T-helper 2 cell (primary cell): ENCODE results near the gene UBE2D3.
"Not testable (repeated sequence)": the region's sequence is repeated elsewhere in the genome, so short reads cannot be mapped to it uniquely, and the experiment has no call there.

Source experiments
- DNase-seq, 5 experiments: peaks; one replicate each; pipeline versions ENCODE4 v3.0.0 to v3.0.0-alpha.2; 2012 to 2022

Gene UBE2D3

DNA sequence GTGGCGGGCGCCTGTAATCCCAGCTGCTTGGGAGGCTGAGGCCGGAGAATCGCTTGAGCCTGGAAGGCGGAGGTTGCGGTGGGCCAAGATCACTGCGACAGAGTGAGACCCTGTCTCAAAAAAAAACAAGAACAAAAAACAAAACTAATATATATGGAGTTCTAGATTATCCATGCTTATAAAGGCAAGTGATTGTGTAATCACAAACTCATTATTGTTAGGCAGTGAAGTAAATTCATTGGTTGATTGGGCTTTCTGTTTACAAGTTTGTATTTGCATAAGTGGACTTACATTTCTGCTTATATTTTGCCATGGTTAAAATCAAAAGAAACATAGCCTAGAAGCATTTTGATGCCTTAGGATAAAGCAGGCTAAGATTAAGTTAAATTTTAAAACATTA lies 2.5 kb upstream of the UBE2D3 start:
- no peak for DNase-seq

DNA sequence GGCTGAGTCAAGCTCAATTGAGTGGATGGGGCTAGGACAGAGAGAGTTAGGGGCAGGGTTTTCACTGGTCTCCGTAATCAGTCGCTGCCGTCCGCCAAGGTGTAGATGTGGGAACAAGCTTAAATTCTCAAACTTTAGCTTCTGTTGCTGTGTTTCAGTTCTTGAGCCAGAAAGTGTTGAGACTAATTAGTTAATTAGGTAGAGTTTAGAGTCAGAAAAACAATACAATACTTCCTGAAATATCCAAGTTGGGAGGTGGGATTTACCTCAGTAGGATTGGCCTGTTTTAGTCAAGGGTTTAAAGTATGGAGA lies 1.1 kb upstream of the UBE2D3 start:
- DNase-seq, result no peak

DNA sequence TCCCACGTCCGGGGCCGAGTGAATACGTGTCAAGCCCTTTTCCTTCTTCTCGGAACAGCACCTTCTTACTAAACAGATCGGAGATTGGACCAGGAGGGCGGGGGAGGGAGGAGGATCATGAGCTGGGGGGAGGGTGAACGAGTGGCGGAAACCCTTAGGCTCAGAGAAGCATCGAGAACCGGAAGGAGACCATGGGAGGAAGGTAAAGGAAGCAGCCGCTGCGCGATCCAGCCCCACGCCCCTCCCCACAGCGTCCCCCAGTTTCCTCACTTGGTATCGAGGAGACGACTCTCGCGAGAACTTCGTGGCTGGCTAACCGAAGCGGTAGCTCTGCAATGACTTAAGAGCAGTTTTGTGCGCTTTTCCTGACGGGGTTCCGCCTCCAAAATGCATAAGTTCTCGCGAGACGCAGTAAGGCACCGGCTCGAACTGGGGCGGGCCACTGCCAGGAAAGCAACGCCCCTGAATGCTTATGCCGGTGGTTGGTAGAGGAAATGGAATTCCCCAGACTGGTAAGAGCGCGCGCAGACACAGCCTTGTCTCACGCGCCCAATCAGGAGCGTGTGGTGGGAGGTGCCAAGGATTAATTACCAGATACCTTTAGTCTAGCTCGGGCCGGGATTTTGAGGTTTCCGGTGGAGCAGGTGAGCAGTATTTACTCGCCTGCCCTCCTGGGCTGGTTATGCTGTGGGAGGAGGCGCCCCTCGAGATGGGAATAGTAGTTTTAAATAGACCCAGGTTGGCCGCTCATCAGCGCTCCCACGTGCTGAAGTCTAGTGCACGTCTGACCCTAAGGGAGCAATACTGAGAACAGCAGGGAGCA lies 534 bp upstream of the UBE2D3 start:
- DNase-seq, result peak; percentile 92 to 100 (median 99)

- peak in 1 of 5 experiments; percentile 58 for DNase-seq
Observed at GRCh38 chr4:102826105-102826889, 1.1 kb downstream of the UBE2D3 start.

DNA sequence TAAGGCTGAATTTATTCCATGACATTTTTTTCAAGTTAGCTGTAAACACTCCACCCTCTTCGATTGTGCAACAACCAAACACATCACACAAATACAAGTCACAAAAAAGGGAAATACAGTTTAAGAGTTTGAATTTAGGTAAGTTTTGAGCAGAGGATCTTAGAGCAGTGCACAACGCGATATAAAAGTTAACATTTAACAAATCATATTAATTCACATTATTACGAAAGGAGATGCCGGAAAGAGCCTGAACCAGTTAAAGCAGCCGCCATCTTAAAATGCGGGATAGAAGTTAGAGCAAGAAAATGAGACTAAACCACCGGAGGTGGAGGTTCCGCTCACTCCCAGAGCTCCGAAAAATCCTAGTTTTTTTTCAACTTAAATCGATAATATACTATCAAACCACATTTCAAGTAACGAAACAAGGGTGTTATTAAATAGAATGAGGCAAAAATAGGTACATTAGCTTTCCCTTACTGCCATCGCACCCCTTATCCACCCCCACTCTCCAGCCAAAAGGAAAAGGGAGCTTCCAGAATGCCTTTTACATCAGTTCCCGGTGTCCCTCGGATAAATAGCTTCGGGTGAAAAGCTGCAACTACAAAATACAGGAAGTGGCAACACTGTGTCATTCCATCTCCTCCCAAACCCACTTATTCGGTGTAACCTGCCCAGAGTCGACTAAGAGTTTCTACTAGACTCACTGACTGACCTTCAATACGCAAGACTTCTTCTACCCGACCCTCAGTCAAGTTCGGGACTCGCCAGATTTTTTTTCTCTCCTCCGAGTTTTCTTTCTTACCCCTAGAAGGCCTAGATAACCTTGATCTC lies 1.9 kb downstream of the UBE2D3 start:
- DNase-seq, result peak in 2 of 5 experiments; percentile 31 to 72

DNA sequence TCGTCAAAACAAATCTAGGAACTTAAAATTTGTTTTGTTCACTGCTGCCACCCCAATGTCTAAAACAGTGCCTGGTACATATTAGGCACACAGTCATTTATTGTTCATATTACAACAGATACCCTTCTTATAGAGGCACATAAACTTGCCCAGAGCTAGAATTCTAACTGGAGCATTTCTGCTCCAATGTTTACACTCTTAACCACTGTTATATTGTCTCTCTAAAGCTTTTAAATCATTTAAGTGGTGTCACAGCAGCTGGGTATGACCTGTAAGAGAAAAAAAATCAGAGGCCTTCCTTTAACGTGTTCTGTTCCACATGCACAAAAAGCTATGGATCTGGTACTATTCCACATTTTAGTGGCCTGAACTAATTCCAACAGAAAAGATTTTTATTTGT lies 3.0 kb downstream of the UBE2D3 start:
- no peak for DNase-seq

DNA sequence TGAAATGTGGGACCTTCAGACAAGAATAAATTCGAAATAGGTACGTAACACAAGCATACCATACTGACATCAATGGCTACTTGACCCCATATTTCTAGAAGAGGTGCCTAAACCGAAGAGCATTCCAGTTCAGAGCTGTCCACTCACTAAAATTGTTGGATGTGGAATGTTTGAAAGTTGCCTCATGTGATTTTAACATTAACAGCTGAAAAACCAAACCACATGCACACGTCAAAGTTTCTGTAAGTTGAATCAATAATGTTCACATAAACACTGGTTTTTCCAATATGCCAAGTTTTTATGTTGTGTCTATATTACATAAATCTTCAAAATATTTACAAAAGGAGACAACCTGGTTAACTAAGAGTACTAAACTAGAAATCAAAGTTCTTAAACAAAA lies 3.5 kb downstream of the UBE2D3 start:
- no peak for DNase-seq

DNA sequence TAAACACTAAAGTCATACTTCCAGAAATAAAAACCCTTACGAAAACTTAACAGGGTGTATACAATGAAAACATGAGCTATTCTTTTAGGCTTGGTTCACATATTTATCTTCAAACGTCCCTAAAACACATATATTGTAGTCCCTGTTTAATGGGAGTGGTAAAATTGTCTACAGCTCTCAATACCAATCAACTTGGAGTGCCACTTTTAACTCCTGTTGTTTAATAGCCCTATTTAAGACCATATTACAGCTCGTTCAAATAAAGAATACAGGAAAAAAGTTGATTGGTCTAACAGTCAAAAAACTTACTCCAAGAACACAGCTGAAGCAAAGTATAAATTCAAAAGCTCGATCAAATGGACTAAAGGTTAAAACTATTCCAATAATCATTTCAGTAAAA lies 3.9 kb downstream of the UBE2D3 start:
- DNase-seq, result no peak

GRCh38 chr4:102819588-102820365 lies 7.6 kb downstream of the UBE2D3 start:
- DNase-seq, result peak in 3 of 5 experiments; percentile 12 to 85 (median 61)

DNA sequence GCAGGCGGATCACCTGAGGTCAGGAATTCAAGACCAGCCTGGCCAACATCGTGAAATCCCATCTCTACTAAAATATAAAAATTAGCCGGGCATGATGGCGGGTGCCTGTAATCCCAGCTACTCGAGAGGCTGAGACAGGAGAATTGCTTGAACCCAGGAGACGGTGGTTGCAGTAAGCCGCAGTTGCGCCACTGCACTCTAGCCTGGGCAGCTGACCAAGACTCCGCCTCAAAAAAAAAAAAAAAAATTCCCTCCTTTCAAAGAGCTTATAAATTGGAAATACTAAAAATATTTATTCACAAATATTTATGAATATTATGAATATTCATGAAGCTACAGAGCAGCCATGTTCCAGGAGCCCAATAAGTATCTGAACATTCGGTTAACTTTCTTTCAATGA lies 8.3 kb downstream of the UBE2D3 start:
- DNase-seq, result not testable (repeated sequence)

GRCh38 chr4:102817613-102818268 lies 9.6 kb downstream of the UBE2D3 start:
- DNase-seq, result no peak

DNA sequence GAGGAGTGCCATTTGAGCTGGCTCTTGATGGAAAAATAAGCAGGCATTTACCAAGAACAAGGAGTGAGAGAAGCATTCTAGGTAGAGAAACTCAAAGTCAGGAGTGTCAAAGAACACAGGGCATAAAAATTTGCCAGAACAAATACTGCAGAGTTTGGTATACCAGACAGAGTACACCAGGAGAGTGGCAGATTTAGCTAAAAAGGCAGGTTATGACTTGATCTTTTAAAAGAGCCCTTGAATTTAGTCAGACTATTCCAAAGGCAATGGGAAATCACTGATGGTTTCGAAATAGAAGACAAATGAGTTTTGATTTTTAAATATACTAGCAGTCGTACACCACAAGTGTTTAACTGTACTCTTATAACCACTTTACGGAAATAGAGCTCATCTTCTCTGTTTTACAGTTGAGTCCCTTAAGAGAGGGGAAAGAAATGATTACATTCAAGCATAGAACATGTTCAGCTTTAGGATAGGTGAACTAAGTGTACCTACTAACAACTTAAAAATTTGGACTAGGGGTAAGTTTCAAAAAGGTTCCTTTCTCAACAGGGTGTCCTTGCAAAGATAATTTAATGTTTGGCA lies 10.2 kb downstream of the UBE2D3 start:
- peak in 1 of 5 experiments; percentile 30 for DNase-seq

DNA sequence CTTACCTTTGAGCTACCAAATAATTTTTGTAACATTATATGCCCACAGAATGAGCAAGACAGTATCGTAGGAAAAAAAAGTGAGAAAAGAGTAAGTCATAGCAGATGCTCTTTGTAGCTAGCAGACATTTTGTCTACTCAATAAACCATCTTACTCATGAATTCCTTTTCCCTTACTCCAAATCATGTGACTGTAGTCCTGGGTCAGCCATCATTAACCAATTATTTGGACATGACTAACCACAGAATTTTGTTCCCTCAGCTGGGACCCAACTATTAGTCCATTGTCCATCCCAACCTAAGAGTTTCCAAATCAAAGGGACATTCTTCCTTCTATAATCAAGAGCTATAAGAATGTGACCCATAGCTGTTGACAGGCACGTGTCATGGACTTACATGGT lies 11.4 kb downstream of the UBE2D3 start:
- DNase-seq, result no peak

DNA sequence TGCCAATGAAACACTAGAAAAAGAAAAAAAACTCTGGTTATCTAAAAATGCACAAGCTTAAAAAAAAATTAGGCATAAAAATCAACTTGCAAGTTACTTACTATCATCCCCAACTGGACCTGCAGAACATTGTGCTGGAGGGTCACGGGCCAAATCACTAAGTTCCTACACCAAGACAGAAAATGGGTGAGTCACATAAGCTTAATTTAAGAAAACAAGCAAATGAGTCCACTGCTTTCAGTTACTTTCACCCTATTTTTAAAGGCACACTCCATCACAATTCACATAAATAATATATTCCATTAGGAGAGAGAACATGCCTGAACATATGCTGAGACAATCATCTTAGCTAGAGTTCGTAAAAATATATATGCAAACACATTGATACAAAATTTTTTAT lies 17.7 kb downstream of the UBE2D3 start:
- no peak for DNase-seq

DNA sequence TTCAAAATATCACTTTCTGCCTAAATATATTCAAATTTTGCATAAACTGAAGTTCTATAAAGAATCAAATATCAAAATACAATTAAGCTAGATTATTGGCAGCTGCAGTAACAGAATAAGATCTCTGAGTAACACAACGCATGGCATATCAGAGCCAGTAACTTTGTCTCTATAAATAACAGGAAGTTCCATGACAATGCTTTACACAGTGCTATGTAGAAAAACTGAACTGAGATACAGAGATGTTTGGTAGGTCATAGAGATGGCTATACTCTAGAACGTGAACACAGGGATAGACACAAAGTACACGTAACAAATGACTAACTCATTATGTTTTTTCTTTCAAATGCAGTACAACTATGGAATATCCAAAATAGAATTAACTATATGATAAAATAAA lies 18.2 kb downstream of the UBE2D3 start:
- DNase-seq, result peak in 1 of 5 experiments; percentile 24

DNA sequence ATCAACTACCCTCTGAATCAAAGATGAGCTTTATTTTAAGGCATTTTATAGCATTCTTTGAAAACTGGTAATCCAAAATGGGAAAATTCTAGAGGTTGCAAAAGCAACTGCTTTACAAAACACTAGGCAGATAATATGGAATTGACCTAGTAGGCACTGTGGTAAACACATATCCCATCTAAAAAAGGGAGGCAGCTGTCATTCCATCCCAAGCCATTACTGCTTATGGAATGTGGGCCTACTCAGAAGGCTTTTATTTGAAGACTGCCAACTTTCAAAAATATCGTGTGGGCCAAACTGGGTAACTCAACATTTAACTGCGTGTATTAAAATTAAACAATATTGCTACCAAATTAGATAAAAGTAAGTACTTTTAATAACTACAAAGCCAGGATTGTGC lies 19.3 kb downstream of the UBE2D3 start:
- no peak for DNase-seq

DNA sequence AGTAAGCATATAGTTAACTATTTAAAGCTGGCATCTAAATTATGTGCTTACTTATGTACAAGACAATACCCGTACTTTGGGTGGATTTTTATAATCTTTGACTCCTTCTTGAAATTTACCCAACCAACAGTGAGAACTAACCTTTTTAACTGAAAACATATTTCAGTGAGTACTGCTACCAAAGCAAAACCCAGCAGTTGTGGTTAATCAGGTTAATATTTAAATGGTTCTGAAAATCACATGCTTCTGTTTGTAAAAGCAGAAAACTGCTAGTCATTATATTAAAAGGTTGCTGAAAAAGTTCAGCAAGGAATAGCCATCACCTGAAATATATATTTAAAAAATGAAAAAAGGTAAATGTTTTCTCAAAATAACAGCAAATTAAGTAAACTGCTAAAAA lies 20.0 kb downstream of the UBE2D3 start:
- DNase-seq, result no peak

DNA sequence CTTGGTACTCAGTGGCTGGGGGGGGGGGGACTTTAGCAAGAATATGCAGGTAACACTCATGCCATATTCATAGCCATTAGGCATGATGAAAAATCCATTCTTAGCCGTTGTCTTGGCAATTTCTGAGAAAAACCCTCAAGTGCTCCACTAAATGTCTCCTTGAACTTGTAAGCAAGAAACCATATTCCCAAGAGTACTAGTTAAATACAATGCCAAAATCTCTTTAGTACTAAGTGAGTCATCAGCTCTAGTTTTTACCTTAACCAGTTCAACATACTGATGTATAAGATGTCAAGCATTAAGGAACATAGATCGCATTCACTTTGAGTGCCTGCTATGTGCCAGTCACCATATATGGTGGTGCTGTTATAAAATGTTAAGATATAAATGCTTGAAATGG lies 27.5 kb downstream of the UBE2D3 start:
- DNase-seq, result no peak

GRCh38 chr4:102794999-102795398 lies 32.4 kb downstream of the UBE2D3 start:
- DNase-seq, result no peak

- DNase-seq, result no peak
Observed at GRCh38 chr4:102792361-102792936, 34.9 kb downstream of the UBE2D3 start.

GRCh38 chr4:102791318-102791835 lies 36.0 kb downstream of the UBE2D3 start:
- DNase-seq, result no peak
